Right lobe of liver (tissue), 6 donors: Measurements from ENCODE around the gene FGD4. TPM values are rescaled to one million over a fixed set of nuclear protein-coding genes. Genes with fewer than 3 reads are reported as not detected.

Source experiments
- ATAC-seq, 4 donors: fragments of 200-7000 bp; cut with Tn5 transposase; one replicate each; pipeline ENCODE4 v1.9.1; 2020; ENCODE audit warnings: mild to moderate bottlenecking in 4 of 4, moderate library complexity in 4 of 4
- DNase-seq, 3 donors: peaks; one replicate each; pipeline ENCODE4 v3.0.0-alpha.2; 2020
- H3K27ac ChIP-seq, 3 donors: fragments of 200-600 bp; one replicate each; pipeline ENCODE4 v1.8.0; 2022
- H3K27me3 ChIP-seq, 2 donors: fragments of 200-600 bp; one replicate each; pipeline ENCODE4 v1.8.0; 2022
- H3K36me3 ChIP-seq, 4 donors: fragments of 200-600 bp; sonication (generic) in 1 of 4; one replicate each; pipeline versions ENCODE4 v1.5.1 to v1.8.0; 2017 to 2022; ENCODE audit warnings: control low read depth in 1 of 4
- H3K4me1 ChIP-seq, 4 donors: fragments of 200-600 bp; sonication (generic) in 1 of 4; one replicate each; pipeline versions ENCODE4 v1.5.1 to v1.8.0; 2017 to 2022; ENCODE audit warnings: control low read depth in 1 of 4
- H3K4me3 ChIP-seq, 3 donors: fragments of 200-600 bp; one replicate each; pipeline ENCODE4 v1.8.0; 2022
- H3K9me3 ChIP-seq, 4 donors: fragments of 200-600 bp; sonication (generic) in 1 of 4; one replicate each; pipeline versions ENCODE4 v1.5.1 to v1.8.0; 2017 to 2022; ENCODE audit warnings: control low read depth in 1 of 4
- POLR2A ChIP-seq: fragments of 450-650 bp; IDR thresholded peaks from one replicate; pipeline ENCODE4 v1.6.1; 2017; ENCODE audit warnings: antibody characterized with exemption, mild to moderate bottlenecking
- WGBS: methylation state at CpG from one replicate; pipeline ENCODE4 v1.1.6; 2018; ENCODE audit warnings: low coverage, low lambda C conversion rate; ENCODE audit not compliant: insufficient coverage; ENCODE audit errors: missing lambda C conversion rate; 5-methylcytosine and 5-hydroxymethylcytosine counted together
- intact Hi-C, 2 donors: fragments of 100-400 bp; cut with DNase I; formaldehyde crosslinking; loops; one replicate each; pipeline versions ENCODE4 v1.11.2 to v1.14.1; 2022
- total RNA-seq, 6 experiments: library from RNA; depleted of rRNA in 2 of 6; stranded (reverse); fragments of >200 nt in 2 of 6; fragmentation: NEBNext Ultra II Directional in 3 of 6; extraction: Animal tissue kit (Norgen Biotek cat#: 25700) in 3 of 6; gene quantifications; one replicate each; pipeline versions ENCODE4 v1.1.0 to v1.2.4, GENCODE V29; 2016 to 2023
- TF ChIP-seq, protein P1 (sequence below), 4 donors: fragments of 200-600 bp in 3 of 4; fragments of 450-650 bp in 1 of 4; IDR thresholded peaks; one replicate each; pipeline versions ENCODE4 v1.5.1 to v1.8.0; 2016 to 2022; ENCODE audit warnings: antibody characterized with exemption in 4 of 4, mild to moderate bottlenecking in 2 of 4
- donor health status: DM: no; HTN: yes; CAD: no.
- donor health status: DM: no; HTN: no; CAD: no.
- donor health status: DM: no; HTN: no; CAD: no.
- donor health status: DM: no; HTN: yes; CAD: no.
- donor health status: DM: no; HTN: yes; CAD: no.

The FGD4 gene
- total RNA-seq, 6 experiments from 2014 or later = 15.1 to 29.3 (median 20.3) TPM

DNA sequence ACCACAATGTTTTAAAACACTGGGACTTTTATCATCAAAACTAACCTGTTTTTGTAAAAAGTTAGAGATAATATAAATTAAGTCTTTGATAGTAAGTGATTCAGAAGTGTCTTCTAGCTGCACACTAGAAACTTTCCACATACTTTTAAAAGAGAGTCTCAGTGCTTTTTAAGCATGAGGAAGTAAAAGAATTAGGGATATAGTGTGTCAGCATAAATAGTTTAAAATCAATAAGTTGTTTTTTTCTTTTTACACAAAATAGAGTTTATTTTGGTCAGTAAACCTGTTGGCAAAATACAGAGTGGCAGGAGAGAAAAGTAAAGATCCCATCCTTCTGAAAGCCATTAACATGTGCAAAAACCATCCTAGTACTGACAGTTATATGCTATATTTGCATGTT lies 281.4 kb downstream of the FGD4 start:
- Histone ChIP-seq H3K4me1 (peaks cover 0 to 19% (median 6%) of the 10 kb centered on the region in 4 donors), H3K9me3 (no peaks in the 10 kb centered on the region), H3K36me3 (no peaks in the 10 kb centered on the region), H3K27me3 (no peaks in the 10 kb centered on the region), H3K27ac (no peak overlapping the region), H3K4me3 (no peak overlapping the region)
- DNase-seq (no peak), ATAC-seq (no peak)
- intact Hi-C loops = no loop called here
- TF ChIP-seq, protein P1, sequence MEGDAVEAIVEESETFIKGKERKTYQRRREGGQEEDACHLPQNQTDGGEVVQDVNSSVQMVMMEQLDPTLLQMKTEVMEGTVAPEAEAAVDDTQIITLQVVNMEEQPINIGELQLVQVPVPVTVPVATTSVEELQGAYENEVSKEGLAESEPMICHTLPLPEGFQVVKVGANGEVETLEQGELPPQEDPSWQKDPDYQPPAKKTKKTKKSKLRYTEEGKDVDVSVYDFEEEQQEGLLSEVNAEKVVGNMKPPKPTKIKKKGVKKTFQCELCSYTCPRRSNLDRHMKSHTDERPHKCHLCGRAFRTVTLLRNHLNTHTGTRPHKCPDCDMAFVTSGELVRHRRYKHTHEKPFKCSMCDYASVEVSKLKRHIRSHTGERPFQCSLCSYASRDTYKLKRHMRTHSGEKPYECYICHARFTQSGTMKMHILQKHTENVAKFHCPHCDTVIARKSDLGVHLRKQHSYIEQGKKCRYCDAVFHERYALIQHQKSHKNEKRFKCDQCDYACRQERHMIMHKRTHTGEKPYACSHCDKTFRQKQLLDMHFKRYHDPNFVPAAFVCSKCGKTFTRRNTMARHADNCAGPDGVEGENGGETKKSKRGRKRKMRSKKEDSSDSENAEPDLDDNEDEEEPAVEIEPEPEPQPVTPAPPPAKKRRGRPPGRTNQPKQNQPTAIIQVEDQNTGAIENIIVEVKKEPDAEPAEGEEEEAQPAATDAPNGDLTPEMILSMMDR (IDR thresholded peaks at IDR 0.05) = no peak
- TF ChIP-seq POLR2A = no peak

DNA sequence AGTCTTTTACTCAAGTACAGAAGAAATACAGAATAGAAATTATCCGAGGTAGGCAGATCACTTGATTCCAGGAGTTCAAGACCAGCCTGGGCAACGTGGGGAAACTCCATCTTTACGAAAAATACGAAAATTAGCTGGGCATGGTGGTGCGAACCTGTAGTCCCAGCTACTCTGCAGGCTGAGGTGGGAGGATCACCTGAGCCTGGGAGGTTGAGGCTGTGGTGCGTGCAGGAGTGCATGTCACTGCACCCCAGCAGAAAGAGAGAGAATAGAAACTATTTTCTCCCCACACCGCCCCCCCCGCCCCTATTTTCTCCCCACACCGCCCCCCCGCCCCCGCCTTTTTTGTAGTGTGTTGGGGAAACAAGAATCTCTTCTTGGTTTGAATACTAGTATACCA lies 281.9 kb downstream of the FGD4 start:
- H3K27ac ChIP-seq = no peak overlapping the region
- no peaks in the 10 kb centered on the region for H3K9me3 ChIP-seq
- no peaks in the 10 kb centered on the region for H3K36me3 ChIP-seq
- no peak for TF ChIP-seq POLR2A
- TF ChIP-seq, protein P1 (IDR thresholded peaks at IDR 0.05) = no peak
- ATAC-seq = no peak
- intact Hi-C loops = no loop called here
- no peak overlapping the region for H3K4me3 ChIP-seq
- H3K27me3 ChIP-seq = no peaks in the 10 kb centered on the region
- WGBS = 76% methylated on average over 7 of the region's 11 CpGs
- H3K4me1 ChIP-seq = peaks cover 0 to 19% (median 6%) of the 10 kb centered on the region in 4 donors
- no peak for DNase-seq

DNA sequence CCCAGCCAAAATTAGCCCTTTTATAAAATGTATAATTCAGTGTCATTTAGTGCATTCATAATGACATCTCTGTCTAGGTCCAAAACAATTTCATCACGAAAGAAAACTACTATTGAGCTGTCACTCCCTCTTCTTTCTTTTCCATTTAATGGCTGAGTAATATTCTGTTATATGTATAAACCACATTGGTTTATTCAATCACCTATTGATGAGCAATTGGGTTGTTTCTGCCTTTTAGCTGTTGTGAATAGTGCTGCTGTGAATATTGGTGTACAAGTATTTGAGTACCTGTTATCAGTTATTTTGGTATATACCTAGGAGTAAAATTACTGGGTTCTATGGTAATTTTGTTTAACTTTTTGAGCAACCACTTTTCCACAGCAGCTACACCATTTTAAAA lies 287.0 kb downstream of the FGD4 start:
- intact Hi-C loops = no loop called here
- TF ChIP-seq POLR2A = no peak
- TF ChIP-seq, protein P1 (IDR thresholded peaks at IDR 0.05) = no peak
- DNase-seq (no peak), ATAC-seq (no peak)
- Histone ChIP-seq H3K27ac (no peak overlapping the region), H3K9me3 (no peaks in the 10 kb centered on the region), H3K27me3 (no peaks in the 10 kb centered on the region), H3K36me3 (no peaks in the 10 kb centered on the region), H3K4me3 (no peak overlapping the region), H3K4me1 (no peaks in the 10 kb centered on the region)
- WGBS = 90% methylated on average over 1 of the region's 1 CpG

DNA sequence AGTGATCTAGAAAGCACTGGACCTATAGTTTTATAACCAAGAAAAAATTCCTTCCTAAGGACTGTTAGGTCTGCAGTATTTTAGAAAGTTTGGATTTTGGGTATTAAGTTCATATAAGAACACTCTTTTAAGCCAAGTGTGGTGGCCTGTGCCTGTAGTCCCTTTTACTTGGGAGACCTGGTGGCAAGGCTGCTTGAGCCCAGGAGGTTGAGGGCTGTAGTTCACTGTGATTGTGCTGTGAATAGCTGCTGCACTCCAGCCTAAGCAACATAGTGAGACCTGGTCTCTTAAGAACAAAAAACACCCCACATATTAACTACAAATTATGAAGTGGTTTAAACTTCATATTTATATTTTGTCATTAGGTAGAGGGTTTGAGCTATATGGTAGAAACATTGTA lies 289.4 kb downstream of the FGD4 start:
- no peak for ATAC-seq
- TF ChIP-seq, protein P1 (IDR thresholded peaks at IDR 0.05) = no peak
- no peak for TF ChIP-seq POLR2A

DNA sequence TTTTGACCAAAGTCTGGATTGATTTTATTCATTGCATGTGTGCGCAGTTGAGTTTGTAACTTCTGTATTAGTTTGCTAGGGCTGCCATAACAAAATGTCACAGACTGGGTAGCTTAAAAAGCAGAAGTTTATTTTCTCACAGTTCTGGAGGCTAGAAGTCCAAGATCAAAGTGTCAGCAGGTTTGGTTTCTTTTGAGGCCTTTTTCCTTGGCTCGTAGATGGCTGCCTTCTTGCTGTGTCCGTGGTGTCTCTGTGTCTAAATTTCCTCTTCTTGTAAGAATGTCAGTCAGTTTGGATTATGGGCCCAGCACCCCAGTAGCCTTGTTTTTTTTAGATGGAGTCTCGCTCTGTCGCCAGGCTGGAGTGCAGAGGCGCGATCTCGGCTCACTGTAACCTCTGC lies 291.6 kb downstream of the FGD4 start:
- no peak for TF ChIP-seq POLR2A
- TF ChIP-seq, protein P1 (IDR thresholded peaks at IDR 0.05) = no peak
- 73% methylated on average over 7 of the region's 8 CpGs for WGBS
- intact Hi-C loops = no loop called here
- H3K36me3 ChIP-seq = no peaks in the 10 kb centered on the region
- no peaks in the 10 kb centered on the region for H3K9me3 ChIP-seq
- no peak overlapping the region for H3K4me3 ChIP-seq
- peaks cover 0 to 2% (median 0%) of the 10 kb centered on the region in 4 donors for H3K4me1 ChIP-seq
- ATAC-seq = no peak
- H3K27me3 ChIP-seq = no peaks in the 10 kb centered on the region
- no peak overlapping the region for H3K27ac ChIP-seq
- DNase-seq = no peak

More for the DNA sequence above, 289.4 kb downstream of the FGD4 start:
- Histone ChIP-seq H3K27me3 (no peaks in the 10 kb centered on the region), H3K27ac (no peak overlapping the region), H3K4me3 (no peak overlapping the region), H3K9me3 (no peaks in the 10 kb centered on the region), H3K4me1 (peaks cover 0 to 2% (median 0%) of the 10 kb centered on the region in 4 donors), H3K36me3 (no peaks in the 10 kb centered on the region)
- intact Hi-C loops = no loop called here
- DNase-seq = no peak
